Right atrium auricular region (tissue), 2 donors: ENCODE measurements around the gene LMAN1L. TPM values are rescaled to one million over a fixed set of nuclear protein-coding genes. Genes with fewer than 3 reads are reported as not detected.
A peak's percentile ranks its signal among the peaks of the same experiment; 100 is the strongest.
"Not testable (repeated sequence)": the region's sequence is repeated elsewhere in the genome, so short reads cannot be mapped to it uniquely, and the experiment has no call there.

Experiments
- DNase-seq: peaks from one replicate; pipeline ENCODE4 v3.0.0-alpha.2; 2019; ENCODE audit warnings: low spot score
- H3K27ac ChIP-seq, 2 donors: fragments of 200-600 bp; sonication (generic); 1 replicate in 1 of 2; 2 replicates in 1 of 2; pipeline ENCODE4 v1.5.1; 2016 to 2019
- H3K27me3 ChIP-seq, 2 donors: fragments of 200-600 bp; sonication (generic); one replicate each; pipeline versions ENCODE4 v1.5.1 to v1.6.0; 2017 to 2019
- H3K36me3 ChIP-seq: fragments of 200-600 bp; sonication (generic); one replicate; pipeline ENCODE4 v1.5.1; 2016
- H3K4me1 ChIP-seq, 2 donors: fragments of 200-600 bp; sonication (generic); one replicate each; pipeline versions ENCODE4 v1.5.1 to v1.6.0; 2017 to 2019
- H3K4me3 ChIP-seq, 2 donors: fragments of 200-600 bp; sonication (generic); 1 replicate in 1 of 2; 2 replicates in 1 of 2; pipeline ENCODE4 v1.5.1; 2017 to 2019; ENCODE audit warnings: mild to moderate bottlenecking in 1 of 2, moderate library complexity in 1 of 2
- H3K9me3 ChIP-seq, 2 donors: fragments of 200-600 bp; sonication (generic); one replicate each; pipeline ENCODE4 v1.5.1; 2019
- CTCF ChIP-seq, 2 donors: fragments of 200-600 bp; sonication (generic); IDR thresholded peaks; one replicate each; pipeline ENCODE4 v1.5.1; 2019; ENCODE audit warnings: antibody characterized with exemption in 2 of 2
- total RNA-seq, 2 donors: library from RNA; depleted of rRNA; stranded (reverse); fragments of >200 nt; gene quantifications; one replicate each; pipeline ENCODE4 v1.1.0, GENCODE V29; 2016

The LMAN1L gene
- total RNA-seq, 2 donors from 2014 or later: 13.8 to 88.7 TPM

DNA sequence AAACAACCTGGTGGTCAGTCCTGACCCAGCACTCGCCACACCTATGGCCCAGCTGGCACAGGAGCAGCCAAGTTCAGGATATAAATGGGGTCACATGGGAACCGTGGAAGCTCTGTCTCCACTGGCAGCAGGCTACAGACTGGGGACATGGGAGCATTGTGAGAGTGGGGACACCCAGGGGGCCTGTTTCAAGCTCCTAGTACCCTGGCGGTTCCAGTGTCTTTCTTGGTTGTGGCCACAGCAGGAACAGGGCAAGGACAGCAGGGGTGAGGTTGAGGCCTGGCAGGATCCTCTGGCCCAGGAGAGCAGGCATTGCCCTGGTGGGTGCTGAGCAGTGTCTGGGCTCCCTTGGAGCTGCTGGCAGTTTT is 28.8 kb upstream of the LMAN1L start:
- Histone ChIP-seq H3K27me3 (no peaks in the 10 kb centered on the region), H3K36me3 (no peaks in the 10 kb centered on the region), H3K9me3 (no peaks in the 10 kb centered on the region), H3K4me3 (peak overlapping the region; percentile 69 to 80), H3K4me1 (peaks cover 0 to 83% of the 10 kb centered on the region in 2 donors), H3K27ac (peak overlapping the region; percentile 91 to 92)
- no peak for DNase-seq
- no peak for TF ChIP-seq CTCF (IDR thresholded peaks at IDR 0.05)

- Histone ChIP-seq H3K27me3 (no peaks in the 10 kb centered on the region), H3K27ac (peak overlapping the region; percentile 91 to 92), H3K4me3 (peak overlapping the region in 1 of 2 donors; percentile 80), H3K36me3 (no peaks in the 10 kb centered on the region), H3K4me1 (peaks cover 0 to 91% of the 10 kb centered on the region in 2 donors), H3K9me3 (no peaks in the 10 kb centered on the region)
- TF ChIP-seq CTCF (IDR thresholded peaks at IDR 0.05): no peak
- DNase-seq: no peak
Measured at GRCh38 chr15:74784426-74785193, 28.0 kb upstream of the LMAN1L start.

DNA sequence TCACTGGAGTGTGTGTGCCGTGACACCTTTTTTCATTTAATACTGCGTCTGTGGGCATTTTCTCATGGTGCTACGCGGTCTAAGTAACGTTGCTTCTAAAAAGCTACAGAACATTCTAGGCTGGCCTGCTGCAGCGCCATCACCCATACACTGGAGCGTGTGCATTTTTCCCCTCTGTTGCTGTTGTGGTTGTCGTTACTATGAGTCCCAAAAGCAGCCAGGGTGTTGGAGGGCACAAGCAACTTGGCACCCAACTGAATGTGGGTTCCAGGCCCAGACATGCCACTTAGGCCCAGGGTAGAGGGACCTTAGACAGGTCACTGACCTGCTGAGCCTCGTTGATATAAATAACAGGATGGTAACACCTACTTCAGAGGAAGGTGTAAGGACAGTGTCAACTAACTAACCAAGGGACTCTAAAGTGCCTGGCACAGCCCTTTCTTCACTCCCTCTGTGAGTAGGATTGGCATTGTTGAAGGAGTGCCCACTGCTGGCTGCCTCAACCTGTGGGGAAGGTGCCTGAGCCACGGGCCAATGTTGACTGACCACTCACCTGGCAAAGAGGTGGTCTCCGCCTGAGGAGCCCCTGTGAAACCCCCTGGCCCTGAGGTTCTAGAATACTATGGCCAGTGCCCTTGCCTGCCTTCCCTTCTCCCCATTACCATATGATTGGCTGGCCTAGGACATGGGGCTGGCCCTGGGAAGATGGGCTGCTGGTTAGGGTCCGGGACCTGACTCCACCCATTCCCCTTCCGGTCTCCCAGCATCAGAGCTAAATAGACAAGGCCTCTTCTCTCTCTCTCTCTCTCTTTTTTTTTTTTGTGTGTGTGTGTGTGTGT is 27.2 kb upstream of the LMAN1L start:
- TF ChIP-seq CTCF (IDR thresholded peaks at IDR 0.05): no peak
- no peak overlapping the region for H3K4me3 ChIP-seq
- H3K27me3 ChIP-seq: no peaks in the 10 kb centered on the region

GRCh38 chr15:74786081-74786480 is 26.6 kb upstream of the LMAN1L start:
- peaks cover 0 to 93% of the 10 kb centered on the region in 2 donors for H3K4me1 ChIP-seq
- H3K27me3 ChIP-seq, H3K4me3 ChIP-seq, H3K36me3 ChIP-seq, H3K9me3 ChIP-seq, DNase-seq: not testable (repeated sequence)
- peak overlapping the region; percentile 91 to 92 for H3K27ac ChIP-seq

More for the DNA sequence above, 27.2 kb upstream of the LMAN1L start:
- Histone ChIP-seq H3K36me3 (no peaks in the 10 kb centered on the region), H3K9me3 (no peaks in the 10 kb centered on the region), H3K27ac (peak overlapping the region; percentile 91 to 92), H3K4me1 (peaks cover 0 to 93% of the 10 kb centered on the region in 2 donors)
- DNase-seq: no peak

DNA sequence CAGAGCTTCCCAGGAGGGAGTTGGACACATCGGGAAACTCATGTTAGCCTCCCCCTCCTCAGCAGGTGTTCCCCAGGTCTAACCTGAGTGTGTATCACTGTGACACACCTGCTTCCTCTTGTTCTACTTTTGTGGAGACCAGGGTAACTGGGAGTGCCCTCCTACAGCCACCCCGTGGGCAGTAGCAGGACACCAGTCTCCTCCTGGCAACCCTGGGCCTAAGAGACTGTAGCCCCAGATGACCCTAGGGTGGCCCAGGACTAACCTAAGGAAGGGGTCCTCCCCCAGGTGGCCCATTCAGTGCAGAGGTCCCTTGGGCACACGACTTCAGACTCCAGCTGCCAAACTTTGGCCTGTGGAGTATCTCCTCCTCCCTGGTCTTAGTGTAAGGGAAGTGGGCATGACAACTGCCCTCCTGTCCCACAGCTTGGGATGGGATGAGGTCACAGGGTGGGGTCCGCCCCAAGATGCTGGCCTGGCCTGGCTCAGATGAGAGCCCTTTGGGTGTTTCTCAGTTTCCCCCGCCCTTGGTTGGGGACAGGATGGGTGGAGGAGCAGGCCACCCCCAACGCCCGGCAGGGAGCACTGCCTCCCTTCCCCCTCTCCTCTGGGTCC is 26.0 kb upstream of the LMAN1L start:
- H3K9me3 ChIP-seq: no peaks in the 10 kb centered on the region
- no peak for DNase-seq
- no peak overlapping the region for H3K4me3 ChIP-seq
- no peaks in the 10 kb centered on the region for H3K27me3 ChIP-seq
- H3K27ac ChIP-seq: peak overlapping the region; percentile 91 to 92
- H3K36me3 ChIP-seq: no peaks in the 10 kb centered on the region
- TF ChIP-seq CTCF (IDR thresholded peaks at IDR 0.05): no peak
- H3K4me1 ChIP-seq: peaks cover 0 to 93% of the 10 kb centered on the region in 2 donors
